HepG2 (cell line): Measurements from ENCODE around the gene C20orf96. TPM values are rescaled to one million over a fixed set of nuclear protein-coding genes. Genes with fewer than 3 reads are reported as not detected.

Source experiments
- AKAP8 ChIP-seq: sonication (generic); formaldehyde crosslinking; IDR thresholded peaks from 2 replicates; pipeline ENCODE4 v1.5.1; 2020; ENCODE audit warnings: mild to moderate bottlenecking, missing genetic modification reagents
- ARNTL ChIP-seq: sonication (generic); formaldehyde crosslinking; IDR thresholded peaks from 2 replicates; pipeline ENCODE4 v1.4.0; 2020; ENCODE audit warnings: mild to moderate bottlenecking, missing genetic modification reagents
- CBX5 ChIP-seq: sonication (generic); formaldehyde crosslinking; IDR thresholded peaks from 2 replicates; pipeline ENCODE4 v1.4.0; 2020; ENCODE audit warnings: missing genetic modification reagents, borderline replicate concordance
- CREB1 ChIP-seq, 2 experiments: fragments of 450-650 bp in 1 of 2; IDR thresholded peaks; 2 replicates each; pipeline ENCODE4 v1.6.1; 2016 to 2017; ENCODE audit warnings: control low read depth in 1 of 2, mild to moderate bottlenecking in 1 of 2, missing compliant biosample characterization in 1 of 2, missing genetic modification characterization in 1 of 2
- GATAD1 ChIP-seq: IDR thresholded peaks from 2 replicates; pipeline ENCODE4 v1.6.1; 2016; ENCODE audit warnings: missing genetic modification reagents, missing compliant biosample characterization
- HDAC2 ChIP-seq: sonication (generic); formaldehyde crosslinking; IDR thresholded peaks from 2 replicates; pipeline ENCODE4 v1.4.0; 2020; ENCODE audit warnings: missing genetic modification reagents
- KMT2B ChIP-seq: IDR thresholded peaks from 2 replicates; pipeline ENCODE4 v1.6.1; 2016; ENCODE audit warnings: missing genetic modification reagents, missing compliant biosample characterization
- MAF1 ChIP-seq: sonication (generic); formaldehyde crosslinking; IDR thresholded peaks from 2 replicates; pipeline ENCODE4 v1.5.0; 2020; ENCODE audit warnings: missing genetic modification reagents, borderline replicate concordance
- NCOR1 ChIP-seq: fragments of 200-600 bp; sonication (generic); IDR thresholded peaks from 2 replicates; pipeline ENCODE4 v1.7.0; 2017; ENCODE audit warnings: antibody characterized with exemption, low read length, borderline replicate concordance
- RAD51 ChIP-seq: fragments of 450-650 bp; IDR thresholded peaks from 2 replicates; pipeline ENCODE4 v1.6.1; 2016; ENCODE audit warnings: borderline replicate concordance
- RNF2 ChIP-seq: fragments of 450-650 bp; conservative IDR thresholded peaks from 2 replicates; pipeline ENCODE4 v1.6.1; 2016; ENCODE audit warnings: low read depth
- SIX1 ChIP-seq: sonication (generic); formaldehyde crosslinking; IDR thresholded peaks from 2 replicates; pipeline ENCODE4 v1.4.0; 2020; ENCODE audit warnings: missing genetic modification reagents, borderline replicate concordance
- SIX4 ChIP-seq: sonication (generic); formaldehyde crosslinking; IDR thresholded peaks from 2 replicates; pipeline ENCODE4 v1.4.0; 2020; ENCODE audit warnings: missing genetic modification reagents
- SOX6 ChIP-seq, 2 experiments: fragments of 450-650 bp in 1 of 2; sonication (generic) in 1 of 2; formaldehyde crosslinking in 1 of 2; IDR thresholded peaks; 2 replicates each; pipeline versions ENCODE4 v1.4.0 to v1.6.1; 2017 to 2020; ENCODE audit warnings: antibody characterized with exemption in 1 of 2, mild to moderate bottlenecking in 1 of 2, missing genetic modification reagents in 1 of 2
- UBTF ChIP-seq: sonication (generic); formaldehyde crosslinking; IDR thresholded peaks from 2 replicates; pipeline ENCODE4 v1.4.0; 2020; ENCODE audit warnings: mild to moderate bottlenecking, missing genetic modification reagents
- YEATS2 ChIP-seq: sonication (generic); formaldehyde crosslinking; IDR thresholded peaks from 2 replicates; pipeline ENCODE4 v1.4.0; 2020; ENCODE audit warnings: missing genetic modification reagents, borderline replicate concordance
- ZNF230 ChIP-seq: sonication (generic); formaldehyde crosslinking; IDR thresholded peaks from 2 replicates; pipeline ENCODE4 v1.4.0; 2020; ENCODE audit warnings: mild to moderate bottlenecking, missing genetic modification reagents
- ZNF274 ChIP-seq: sonication (generic); formaldehyde crosslinking; IDR thresholded peaks from 2 replicates; pipeline ENCODE4 v1.5.1; 2020; ENCODE audit warnings: mild to moderate bottlenecking, missing genetic modification reagents
- ZNF546 ChIP-seq: sonication (generic); formaldehyde crosslinking; conservative IDR thresholded peaks from 2 replicates; pipeline ENCODE4 v1.8.1; 2023; ENCODE audit warnings: mild to moderate bottlenecking, missing genetic modification reagents
- ZNF576 ChIP-seq: sonication (generic); formaldehyde crosslinking; IDR thresholded peaks from 2 replicates; pipeline ENCODE4 v1.4.0; 2020; ENCODE audit warnings: mild to moderate bottlenecking, missing genetic modification reagents
- ZNF577 ChIP-seq: sonication (generic); formaldehyde crosslinking; IDR thresholded peaks from 2 replicates; pipeline ENCODE4 v1.4.0; 2020; ENCODE audit warnings: mild to moderate bottlenecking, low read depth, missing genetic modification reagents, borderline replicate concordance
- ZNF792 ChIP-seq: IDR thresholded peaks from 2 replicates; pipeline ENCODE4 v1.6.1; 2016
- polyA plus RNA-seq, 8 experiments: library from polyadenylated mRNA; depleted of rRNA in 3 of 8; stranded (reverse) in 7 of 8; unstranded in 1 of 8; fragments of >200 nt; fragmentation: Illumina TruSeq in 4 of 8; extraction: Trizol in 4 of 8; gene quantifications; 2 replicates each; pipeline versions ENCODE4 v1.2.1 to v1.2.3, GENCODE V29; 2011 to 2016; ENCODE audit warnings: low read depth in 4 of 8, missing spikeins in 1 of 8, mixed read lengths in 1 of 8; ENCODE audit not compliant: insufficient read depth in 1 of 8
- total RNA-seq, 5 experiments: library from RNA; depleted of rRNA; stranded (reverse); fragments of >200 nt; fragmentation: Illumina TruSeq; extraction: Trizol; gene quantifications; 2 replicates each; pipeline ENCODE4 v1.2.3, GENCODE V29; 2016; ENCODE audit warnings: low read depth in 1 of 5

C20orf96 gene
- total and polyA plus RNA-seq, 2 of the 13 experiments (the other 11 are each of a cell fraction or from before 2014, with no cell fraction given), result 3.8 to 20.6 TPM

GRCh38 chr20:330233-331149 is 39.9 kb upstream of the C20orf96 start (continued):
- TF ChIP-seq MAF1 (CRISPR knock-in tag) (no peak), ZNF577 (CRISPR knock-in tag) (0 out of 2 replicates have a peak, but pooled peaks have one; percentile 55), ZNF792 (no peak), CBX5 (CRISPR knock-in tag) (peak; percentile 29; the same call in 1 of the 2 replicates), HDAC2 (no peak), GATAD1 (CRISPR knock-in tag) (no peak), ZNF230 (peak; percentile 87; the same call in 1 of the 2 replicates), SOX6 (IDR thresholded peaks at IDR 0.05) (no peak), SOX6 (CRISPR knock-in tag; IDR thresholded peaks at IDR 0.05) (peak; percentile 8; the same call in 1 of the 2 replicates), UBTF (CRISPR knock-in tag) (0 out of 2 replicates have a peak, but pooled peaks have one; percentile 40), AKAP8 (CRISPR knock-in tag) (peak; percentile 97), NCOR1 (no peak), YEATS2 (CRISPR knock-in tag) (no peak), CREB1 (IDR thresholded peaks at IDR 0.05) (no peak), CREB1 (CRISPR knock-in tag; IDR thresholded peaks at IDR 0.05) (no peak), SIX4 (CRISPR knock-in tag) (no peak), ZNF576 (CRISPR knock-in tag) (no peak), ARNTL (CRISPR knock-in tag) (0 out of 2 replicates have a peak, but pooled peaks have one; percentile 77), SIX1 (no peak), ZNF274 (CRISPR knock-in tag) (no peak), RNF2 (0 out of 2 replicates have a peak, but pooled peaks have one; percentile 12), KMT2B (CRISPR knock-in tag) (no peak), ZNF546 (CRISPR knock-in tag) (no peak), RAD51 (no peak)
